PFSK-1 (cell line): ENCODE data around the gene MED23.

ENCODE experiments used
- FOXP2 ChIP-seq: optimal IDR thresholded peaks from 2 replicates; pipeline ENCODE3; 2011; ENCODE audit warnings: borderline replicate concordance, control low read depth, inconsistent platforms; ENCODE audit not compliant: insufficient read depth; ENCODE audit errors: extremely low read length, extremely low read depth
- POLR2AphosphoS5 ChIP-seq: IDR thresholded peaks from 2 replicates; pipeline ENCODE4 v1.6.1; 2012; ENCODE audit warnings: low read depth, mild to moderate bottlenecking, control low read depth, low read length, moderate library complexity
- SIN3A ChIP-seq: IDR thresholded peaks from 2 replicates; pipeline ENCODE4 v1.6.1; 2012; ENCODE audit warnings: mild to moderate bottlenecking, low read length, moderate library complexity, borderline replicate concordance; ENCODE audit not compliant: insufficient read depth
- TAF1 ChIP-seq: IDR thresholded peaks from 2 replicates; pipeline ENCODE4 v1.6.1; 2012; ENCODE audit warnings: low read length, control low read depth, borderline replicate concordance; ENCODE audit not compliant: insufficient read depth
- TF ChIP-seq, protein P1 (sequence below), 2 experiments: IDR thresholded peaks; 2 replicates each; pipeline versions ENCODE4 v1.6.1 to v1.8.0; 2011 to 2012; ENCODE audit warnings: low read depth in 2 of 2, low read length in 2 of 2, control low read depth in 1 of 2, inconsistent platforms in 1 of 2, mild to moderate bottlenecking in 1 of 2, moderate library complexity in 1 of 2; ENCODE audit not compliant: insufficient read depth in 1 of 2

- TF ChIP-seq POLR2AphosphoS5 (no peak), TAF1 (no peak), SIN3A (no peak), FOXP2 (no peak)
- TF ChIP-seq, protein P1, sequence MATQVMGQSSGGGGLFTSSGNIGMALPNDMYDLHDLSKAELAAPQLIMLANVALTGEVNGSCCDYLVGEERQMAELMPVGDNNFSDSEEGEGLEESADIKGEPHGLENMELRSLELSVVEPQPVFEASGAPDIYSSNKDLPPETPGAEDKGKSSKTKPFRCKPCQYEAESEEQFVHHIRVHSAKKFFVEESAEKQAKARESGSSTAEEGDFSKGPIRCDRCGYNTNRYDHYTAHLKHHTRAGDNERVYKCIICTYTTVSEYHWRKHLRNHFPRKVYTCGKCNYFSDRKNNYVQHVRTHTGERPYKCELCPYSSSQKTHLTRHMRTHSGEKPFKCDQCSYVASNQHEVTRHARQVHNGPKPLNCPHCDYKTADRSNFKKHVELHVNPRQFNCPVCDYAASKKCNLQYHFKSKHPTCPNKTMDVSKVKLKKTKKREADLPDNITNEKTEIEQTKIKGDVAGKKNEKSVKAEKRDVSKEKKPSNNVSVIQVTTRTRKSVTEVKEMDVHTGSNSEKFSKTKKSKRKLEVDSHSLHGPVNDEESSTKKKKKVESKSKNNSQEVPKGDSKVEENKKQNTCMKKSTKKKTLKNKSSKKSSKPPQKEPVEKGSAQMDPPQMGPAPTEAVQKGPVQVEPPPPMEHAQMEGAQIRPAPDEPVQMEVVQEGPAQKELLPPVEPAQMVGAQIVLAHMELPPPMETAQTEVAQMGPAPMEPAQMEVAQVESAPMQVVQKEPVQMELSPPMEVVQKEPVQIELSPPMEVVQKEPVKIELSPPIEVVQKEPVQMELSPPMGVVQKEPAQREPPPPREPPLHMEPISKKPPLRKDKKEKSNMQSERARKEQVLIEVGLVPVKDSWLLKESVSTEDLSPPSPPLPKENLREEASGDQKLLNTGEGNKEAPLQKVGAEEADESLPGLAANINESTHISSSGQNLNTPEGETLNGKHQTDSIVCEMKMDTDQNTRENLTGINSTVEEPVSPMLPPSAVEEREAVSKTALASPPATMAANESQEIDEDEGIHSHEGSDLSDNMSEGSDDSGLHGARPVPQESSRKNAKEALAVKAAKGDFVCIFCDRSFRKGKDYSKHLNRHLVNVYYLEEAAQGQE (IDR thresholded peaks at IDR 0.05; ENCODE audit: insufficient read depth in 1 of 2, low read depth in 2 of 2, low read length in 2 of 2), result no peak
Measured at GRCh38 chr6:131643855-131644460, 15.9 kb upstream of the MED23 start.
